Common myeloid progenitor, CD34-positive (primary cell): ENCODE measurements around the gene ATP6V0E2. TPM values are rescaled to one million over a fixed set of nuclear protein-coding genes. Genes with fewer than 3 reads are reported as not detected.
A peak's percentile ranks its signal among the peaks of the same experiment; 100 is the strongest.

Source experiments
- CTCF ChIA-PET: fragments of 350-600 bp; sonication (Branson Sonifier 250); formaldehyde crosslinking; loops from one replicate; lab custom pipeline; 2021; ENCODE audit warnings: antibody characterized with exemption; lab: Charles Lee
- POLR2A ChIA-PET: fragments of 350-600 bp; sonication (Branson Sonifier 250); formaldehyde crosslinking; loops from one replicate; lab custom pipeline; 2021; ENCODE audit warnings: antibody characterized with exemption; lab: Charles Lee
- DNase-seq, 3 donors: peaks; one replicate each; pipeline versions ENCODE4 v3.0.0 to v3.0.0-alpha.2; 2013
- H3K27ac ChIP-seq, 2 experiments: 1 replicate in 1 of 2; 2 replicates in 1 of 2; pipeline ENCODE4 v1.7.0; 2013; ENCODE audit warnings: inconsistent platforms in 2 of 2, low read length in 2 of 2, mild to moderate bottlenecking in 2 of 2, low read depth in 1 of 2, moderate library complexity in 1 of 2; ENCODE audit not compliant: severe bottlenecking in 2 of 2, insufficient read depth in 1 of 2, poor library complexity in 1 of 2
- H3K27me3 ChIP-seq, 5 experiments: replicated peaks in 2 of 5; 1 replicate in 3 of 5; 2 replicates in 2 of 5; pipeline versions ENCODE4 v1.6.1 to v1.7.0; 2013; ENCODE audit warnings: low read length in 4 of 5, mild to moderate bottlenecking in 2 of 5, moderate library complexity in 2 of 5, inconsistent platforms in 1 of 5; ENCODE audit not compliant: insufficient read depth in 5 of 5, control insufficient read depth in 4 of 5
- H3K36me3 ChIP-seq, 4 experiments: 1 replicate in 2 of 4; 2 replicates in 2 of 4; pipeline versions ENCODE4 v1.6.1 to v1.7.0; 2013; ENCODE audit warnings: low read length in 3 of 4, control low read depth in 1 of 4, mild to moderate bottlenecking in 1 of 4; ENCODE audit not compliant: control insufficient read depth in 4 of 4, insufficient read depth in 4 of 4
- H3K4me1 ChIP-seq, 4 experiments: 1 replicate in 3 of 4; 2 replicates in 1 of 4; pipeline versions ENCODE4 v1.6.1 to v1.7.1; 2013; ENCODE audit warnings: low read length in 3 of 4, mild to moderate bottlenecking in 3 of 4, control low read depth in 1 of 4, inconsistent platforms in 1 of 4, moderate library complexity in 1 of 4; ENCODE audit not compliant: control insufficient read depth in 4 of 4, insufficient read depth in 4 of 4; ENCODE audit errors: control extremely low read depth in 1 of 4
- H3K4me3 ChIP-seq, 7 experiments: 1 replicate in 4 of 7; 2 replicates in 3 of 7; pipeline versions ENCODE4 v1.5.1 to v1.7.0; 2013; ENCODE audit warnings: mild to moderate bottlenecking in 7 of 7, low read length in 6 of 7, moderate library complexity in 6 of 7, inconsistent platforms in 2 of 7, low read depth in 2 of 7, control low read depth in 1 of 7; ENCODE audit not compliant: insufficient read depth in 4 of 7, control insufficient read depth in 1 of 7; ENCODE audit errors: extremely low read depth in 1 of 7
- H3K9me3 ChIP-seq, 5 experiments: 1 replicate in 4 of 5; 2 replicates in 1 of 5; pipeline versions ENCODE4 v1.6.1 to v1.7.1; 2013; ENCODE audit warnings: low read length in 4 of 5, mild to moderate bottlenecking in 2 of 5, inconsistent platforms in 1 of 5, low read depth in 1 of 5, moderate library complexity in 1 of 5; ENCODE audit not compliant: control insufficient read depth in 4 of 5, insufficient read depth in 2 of 5; ENCODE audit errors: control extremely low read depth in 1 of 5
- WGBS: methylation state at CpG from one replicate; pipeline ENCODE4 v1.1.5; 2013; ENCODE audit not compliant: insufficient coverage; 5-methylcytosine and 5-hydroxymethylcytosine counted together
- polyA plus RNA-seq: library from polyadenylated mRNA; unstranded; fragments of 120-200 nt; gene quantifications from one replicate; pipeline ENCODE4 v1.2.1, GENCODE V29; 2013

ATP6V0E2 gene
- polyA plus RNA-seq: 21.3 TPM

GRCh38 chr7:149873074-149873969 is at the start of gene ATP6V0E2:
Gene ATP6V0E2, plus strand, starts transcription at chr7:149873969. Its CDS starts 97 bp downstream, at chr7:149874066.
- peaks cover 0 to 6% (median 0%) of the 10 kb centered on the region in 4 experiments for H3K36me3 ChIP-seq
- no peaks in the 10 kb centered on the region for H3K9me3 ChIP-seq
- no peaks in the 10 kb centered on the region for H3K27me3 ChIP-seq
- peak within 1 kb of the TSS in 1 of 2 experiments; percentile 51 for H3K27ac ChIP-seq
- DNase-seq: peak; percentile 87 to 91 (median 89)
- peak within 1 kb of the TSS; percentile 65 to 77 (median 71) for H3K4me3 ChIP-seq
- WGBS: 0% methylated on average over 71 of the region's 93 CpGs
- POLR2A ChIA-PET: no interaction called here
- CTCF ChIA-PET: no interaction called here
- peaks cover 8 to 60% (median 50%) of the 10 kb centered on the region in 4 experiments for H3K4me1 ChIP-seq

- WGBS: 93% methylated on average over 8 of the region's 13 CpGs
- no peak overlapping the region for H3K27ac ChIP-seq
These were observed 49.4 kb upstream of the ATP6V0E2 start for GRCh38 chr7:149824301-149824741.

GRCh38 chr7:149824748-149825566 is 48.8 kb upstream of the ATP6V0E2 start:
- DNase-seq: no peak
- POLR2A ChIA-PET: no interaction called here
- Histone ChIP-seq H3K4me3 (no peak overlapping the region), H3K36me3 (no peaks in the 10 kb centered on the region), H3K4me1 (peaks cover 0 to 2% (median 0%) of the 10 kb centered on the region in 4 experiments), H3K27me3 (no peaks in the 10 kb centered on the region), H3K27ac (no peak overlapping the region), H3K9me3 (no peaks in the 10 kb centered on the region)
- CTCF ChIA-PET: interaction anchor here (1.0 to 1.4 kb wide), 2 partner anchors 11 to 18 kb away, joined by 3 read pairs; no protein-coding TSS in a partner anchor
- 96% methylated on average over 15 of the region's 19 CpGs for WGBS

More at GRCh38 chr7:149824301-149824741, 49.4 kb upstream of the ATP6V0E2 start:
- CTCF ChIA-PET: no interaction called here
- DNase-seq: no peak
- Histone ChIP-seq H3K4me1 (peaks cover 0 to 2% (median 0%) of the 10 kb centered on the region in 4 experiments), H3K36me3 (no peaks in the 10 kb centered on the region), H3K27me3 (no peaks in the 10 kb centered on the region), H3K9me3 (no peaks in the 10 kb centered on the region), H3K4me3 (no peak overlapping the region)
- POLR2A ChIA-PET: no interaction called here

GRCh38 chr7:149825567-149826343 is 48.0 kb upstream of the ATP6V0E2 start:
- Histone ChIP-seq H3K27me3 (no peaks in the 10 kb centered on the region), H3K36me3 (no peaks in the 10 kb centered on the region), H3K4me3 (no peak overlapping the region), H3K4me1 (peaks cover 0 to 2% (median 0%) of the 10 kb centered on the region in 4 experiments), H3K9me3 (no peaks in the 10 kb centered on the region), H3K27ac (no peak overlapping the region)
- POLR2A ChIA-PET: no interaction called here
- DNase-seq: no peak
- CTCF ChIA-PET: interaction anchor here (1.0 to 1.4 kb wide), 3 partner anchors 12 to 57 kb away, joined by 3 read pairs; no protein-coding TSS in a partner anchor
- 97% methylated on average over 17 of the region's 19 CpGs for WGBS

DNA sequence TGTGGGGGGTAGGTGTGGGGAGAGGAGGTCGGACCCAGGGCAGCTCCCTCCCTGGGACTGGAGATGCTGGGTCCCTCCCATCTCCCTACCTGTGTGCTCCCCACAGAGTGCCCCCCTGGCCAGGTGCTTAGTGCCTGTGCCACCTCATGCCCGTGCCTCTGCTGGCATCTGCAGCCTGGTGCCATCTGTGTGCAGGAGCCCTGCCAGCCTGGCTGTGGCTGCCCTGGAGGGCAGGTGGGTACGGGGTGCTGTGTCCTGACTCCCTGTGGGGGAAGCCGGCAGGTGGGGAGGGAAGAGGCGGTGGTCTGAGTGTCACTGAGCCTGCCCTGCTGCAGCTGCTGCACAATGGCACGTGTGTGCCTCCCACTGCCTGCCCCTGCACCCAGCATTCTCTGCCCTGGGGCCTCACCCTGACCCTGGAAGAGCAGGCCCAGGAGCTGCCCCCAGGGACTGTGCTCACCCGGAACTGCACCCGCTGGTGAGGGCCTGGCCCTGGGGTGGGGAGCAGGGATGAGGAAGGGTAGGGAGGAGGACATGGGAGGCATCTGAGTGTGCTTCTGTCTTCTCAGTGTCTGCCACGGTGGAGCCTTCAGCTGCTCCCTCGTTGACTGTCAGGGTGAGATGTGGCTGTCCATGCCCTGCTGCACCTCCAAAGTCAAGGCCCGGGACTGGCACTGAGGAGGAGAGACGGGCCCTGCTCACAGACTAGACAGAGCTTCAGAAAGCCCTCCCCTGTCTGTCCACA is 47.3 kb upstream of the ATP6V0E2 start:
- POLR2A ChIA-PET: no interaction called here

More for the DNA sequence above, 47.3 kb upstream of the ATP6V0E2 start:
- no peaks in the 10 kb centered on the region for H3K9me3 ChIP-seq
- CTCF ChIA-PET: interaction anchor here (1.2 to 1.4 kb wide), 2 partner anchors 19 to 56 kb away, joined by 3 read pairs; no protein-coding TSS in a partner anchor
- no peaks in the 10 kb centered on the region for H3K27me3 ChIP-seq
- peaks cover 0 to 2% (median 0%) of the 10 kb centered on the region in 4 experiments for H3K4me1 ChIP-seq
- DNase-seq: no peak
- 94% methylated on average over 8 of the region's 12 CpGs for WGBS
- no peak overlapping the region for H3K27ac ChIP-seq
- H3K4me3 ChIP-seq: no peak overlapping the region
- no peaks in the 10 kb centered on the region for H3K36me3 ChIP-seq
